Testis (tissue), 2 donors: Measurements from ENCODE around the gene DGAT2.

Experiments
- CTCF ChIP-seq, 3 experiments: fragments of 450-650 bp in 2 of 3; fragments of 200-600 bp in 1 of 3; sonication (generic) in 1 of 3; IDR thresholded peaks; one replicate each; pipeline ENCODE4 v1.5.1; 2016 to 2019; ENCODE audit warnings: antibody characterized with exemption in 3 of 3, mild to moderate bottlenecking in 2 of 3, moderate library complexity in 1 of 3
- POLR2A ChIP-seq: fragments of 450-650 bp; IDR thresholded peaks from one replicate; pipeline ENCODE4 v1.6.1; 2017; ENCODE audit warnings: antibody characterized with exemption, mild to moderate bottlenecking, moderate library complexity

DNA sequence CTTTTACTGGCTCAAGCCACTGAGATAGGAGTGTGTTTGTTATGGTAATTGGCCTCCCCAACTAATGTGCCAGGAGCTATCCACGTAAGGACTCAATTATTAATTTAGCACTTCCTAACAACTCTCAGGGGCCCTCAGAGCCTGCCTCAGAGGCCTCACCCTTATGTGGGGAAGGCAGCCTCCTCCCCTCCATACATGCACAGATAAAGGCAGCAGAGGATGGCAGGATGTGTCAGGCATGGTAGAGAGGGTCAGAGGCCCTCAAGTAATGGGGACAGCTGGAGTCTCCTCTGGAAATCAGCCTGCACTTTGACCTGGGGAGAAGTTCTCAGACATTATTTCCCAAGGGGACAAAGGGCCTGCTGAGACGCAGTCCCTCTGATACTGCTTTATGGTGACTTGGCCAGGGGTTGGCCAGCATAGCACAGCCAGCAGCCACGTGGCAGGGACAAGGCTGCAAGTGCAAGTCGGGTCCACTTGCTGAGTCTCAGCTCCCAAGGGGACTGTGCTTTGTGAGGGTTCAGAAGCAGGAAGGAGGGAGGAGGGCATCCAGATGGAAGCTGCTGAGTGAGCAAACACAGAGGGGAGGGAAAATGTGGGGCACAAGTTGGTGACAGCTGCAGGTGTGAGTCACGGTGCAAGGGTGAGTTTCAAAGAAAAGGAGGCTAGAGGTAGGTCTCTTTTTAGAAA is 33.9 kb upstream of the DGAT2 start:
- TF ChIP-seq CTCF (IDR thresholded peaks at IDR 0.05), result no peak
- TF ChIP-seq POLR2A, result no peak
